Astrocyte of the spinal cord (primary cell): ENCODE results near the gene SMARCB1.
A peak's percentile ranks its signal among the peaks of the same experiment; 100 is the strongest.

Experiments
- DNase-seq: peaks from one replicate; pipeline ENCODE4 v3.0.0; 2011; ENCODE audit warnings: low read depth, low spot score
- H3K4me3 ChIP-seq: 2 replicates; pipeline ENCODE4 v1.5.1; 2011; ENCODE audit warnings: low read depth, mild to moderate bottlenecking, low read length, moderate library complexity
- CTCF ChIP-seq: IDR thresholded peaks from 2 replicates; pipeline ENCODE4 v1.5.1; 2012; ENCODE audit warnings: low read depth, mild to moderate bottlenecking, low read length, inconsistent platforms
- in situ Hi-C: cut with HindIII; loops from 2 replicates; pipeline ENCODE4 v1.10.0; 2017; ENCODE audit warnings: low sequenced_read_pairs

SMARCB1 gene

GRCh38 chr22:23836692-23837495, 50.1 kb downstream of the SMARCB1 start:
- in situ Hi-C loops: no loop called here
- no peak overlapping the region for H3K4me3 ChIP-seq
- DNase-seq: no peak
- TF ChIP-seq CTCF: no peak

DNA sequence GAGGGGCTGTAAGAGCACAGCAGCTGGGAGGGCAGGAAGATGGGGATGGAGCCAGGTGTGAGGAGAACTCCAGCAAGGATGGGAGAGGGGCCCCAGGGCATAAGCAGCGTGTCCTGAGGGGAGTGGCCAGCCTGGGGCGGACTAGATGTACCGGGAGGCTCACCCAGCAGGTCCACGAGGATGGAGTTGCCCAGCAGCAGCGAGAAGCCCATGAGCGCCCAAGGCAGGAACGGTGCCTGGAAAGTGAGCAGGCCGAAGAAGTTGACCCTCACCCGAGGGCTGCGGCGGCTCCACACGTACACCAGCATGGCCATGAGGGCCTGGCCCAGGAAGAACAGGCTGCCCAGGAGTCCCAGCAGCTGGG, 50.7 kb downstream of the SMARCB1 start:
- TF ChIP-seq CTCF: no peak
- DNase-seq: no peak
- no peak overlapping the region for H3K4me3 ChIP-seq
- in situ Hi-C loops: no loop called here

GRCh38 chr22:23837911-23838680, 51.3 kb downstream of the SMARCB1 start:
- no peak for TF ChIP-seq CTCF
- in situ Hi-C loops: no loop called here
- H3K4me3 ChIP-seq: peak overlapping the region; percentile 37
- DNase-seq: no peak

GRCh38 chr22:23838681-23839468, 52.1 kb downstream of the SMARCB1 start, which contains the start of gene DERL3:
Gene DERL3 (minus strand): TSS chr22:23839006. CDS start chr22:23838987, 19 bp downstream.
- in situ Hi-C loops: no loop called here

DNA sequence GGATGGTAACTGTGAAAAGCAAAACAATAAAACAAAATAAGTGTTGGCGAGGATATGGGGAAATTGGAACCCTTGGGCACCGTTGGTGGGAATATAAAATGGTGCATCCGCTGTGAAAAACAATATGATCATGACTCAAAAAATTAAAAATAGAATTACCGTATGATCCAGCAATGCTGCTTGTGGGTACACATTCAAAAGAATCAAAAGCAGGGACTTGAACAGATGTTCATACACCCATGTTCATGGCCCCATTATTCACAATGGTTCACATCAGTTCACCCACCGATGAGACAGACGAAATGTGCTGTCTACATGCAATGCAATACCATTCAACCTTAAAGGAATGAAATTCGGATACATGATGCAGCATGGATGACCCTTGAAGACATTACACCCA, 53.3 kb downstream of the SMARCB1 start:
- in situ Hi-C loops: no loop called here
- DNase-seq: no peak
- H3K4me3 ChIP-seq: no peak overlapping the region
- no peak for TF ChIP-seq CTCF

More at GRCh38 chr22:23838681-23839468, 52.1 kb downstream of the SMARCB1 start, which contains the start of gene DERL3:
- TF ChIP-seq CTCF: no peak
- H3K4me3 ChIP-seq: peak within 1 kb of the TSS; percentile 37
- peak; percentile 99 for DNase-seq

- in situ Hi-C loops: no loop called here
- H3K4me3 ChIP-seq: no peak overlapping the region
- no peak for DNase-seq
- no peak for TF ChIP-seq CTCF
These were observed 54.5 kb downstream of the SMARCB1 start for GRCh38 chr22:23841292-23841691.
